HG03135 (cell line): ENCODE results near the gene OR52R1.
"Not testable (repeated sequence)": the region's sequence is repeated elsewhere in the genome, so short reads cannot be mapped to it uniquely, and the experiment has no call there.

Source experiments
- ATAC-seq: cut with Tn5 transposase; IDR thresholded peaks from one replicate; pipeline ENCODE4 v1.9.1; 2021; ENCODE audit warnings: mild to moderate bottlenecking, moderate library complexity; ENCODE audit not compliant: unreplicated experiment

The OR52R1 gene

GRCh38 chr11:4804280-4804679, at the start of gene OR52R1:
TSS of gene OR52R1 (minus strand) at chr11:4804380. CDS start at chr11:4804380, 0 bp downstream.
- no peak for ATAC-seq

- ATAC-seq, result no peak
Observed at GRCh38 chr11:4851033-4851432, 46.9 kb upstream of the OR52R1 start.

- ATAC-seq, result no peak
Observed at GRCh38 chr11:4848908-4849532, 44.8 kb upstream of the OR52R1 start, which contains the start of gene OR51S1. TSS of gene OR51S1 (minus strand) at chr11:4849208. CDS start at chr11:4849208, 0 bp downstream.

GRCh38 chr11:4839851-4840549, 35.8 kb upstream of the OR52R1 start:
- no peak for ATAC-seq

GRCh38 chr11:4830909-4831308, 26.7 kb upstream of the OR52R1 start:
- no peak for ATAC-seq

- no peak for ATAC-seq
Observed at GRCh38 chr11:4830346-4830745, 26.2 kb upstream of the OR52R1 start.

- ATAC-seq, result no peak
Observed at GRCh38 chr11:4826425-4826824, 22.2 kb upstream of the OR52R1 start.

GRCh38 chr11:4825132-4825531, 21.0 kb upstream of the OR52R1 start:
- no peak for ATAC-seq

GRCh38 chr11:4821021-4821420, 16.8 kb upstream of the OR52R1 start, which contains the start of gene OR51F2:
TSS of gene OR51F2 (plus strand) at chr11:4821321. CDS start at chr11:4821422, 101 bp downstream.
- ATAC-seq, result no peak

- ATAC-seq, result no peak
Observed at GRCh38 chr11:4809246-4809645, 5.1 kb upstream of the OR52R1 start.

- ATAC-seq, result no peak
Observed at GRCh38 chr11:4808476-4808875, 4.3 kb upstream of the OR52R1 start.

GRCh38 chr11:4801316-4801715, 2.9 kb downstream of the OR52R1 start:
- ATAC-seq, result not testable (repeated sequence)

- no peak for ATAC-seq
Observed at GRCh38 chr11:4798427-4799183, 5.6 kb downstream of the OR52R1 start.

GRCh38 chr11:4797206-4797605, 7.0 kb downstream of the OR52R1 start:
- no peak for ATAC-seq

GRCh38 chr11:4782454-4782853, 21.7 kb downstream of the OR52R1 start:
- no peak for ATAC-seq

GRCh38 chr11:4769838-4770237, 34.3 kb downstream of the OR52R1 start, which contains the start of gene OR51F1:
TSS of gene OR51F1 (minus strand) at chr11:4769938. CDS start at chr11:4769938, 0 bp downstream.
- no peak for ATAC-seq

- no peak for ATAC-seq
Observed at GRCh38 chr11:4768094-4768493, 36.1 kb downstream of the OR52R1 start.

- ATAC-seq, result no peak
Observed at GRCh38 chr11:4766420-4767043, 37.6 kb downstream of the OR52R1 start.

GRCh38 chr11:4763096-4763495, 41.1 kb downstream of the OR52R1 start:
- ATAC-seq, result no peak
